ENCODE data around the gene NAA15. TPM values are rescaled to one million over a fixed set of nuclear protein-coding genes. Genes with fewer than 3 reads are reported as not detected.
"Not testable (repeated sequence)": the region's sequence is repeated elsewhere in the genome, so short reads cannot be mapped to it uniquely, and the experiment has no call there.

NAA15 gene
- total RNA-seq, 2 donors from 2014 or later = 56.0 to 71.9 TPM

- peaks cover 10 to 26% of the 10 kb centered on the region in 2 donors for H3K36me3 Mint-ChIP-seq (ENCODE audit: insufficient read depth in 2 of 2)
- H3K9me3 Mint-ChIP-seq = no peaks in the 10 kb centered on the region
- peak overlapping the region in 1 of 2 donors; percentile 57 for H3K4me3 Mint-ChIP-seq
- peaks cover 65% of the 10 kb centered on the region for H3K4me1 Mint-ChIP-seq (ENCODE audit: low read depth)
- no peaks in the 10 kb centered on the region for H3K27me3 Mint-ChIP-seq (ENCODE audit: low read depth)
- H3K27ac Mint-ChIP-seq = peak overlapping the region; percentile 70
- no peak for DNase-seq
- ATAC-seq (replicated peaks in 1 of 2) = no peak
These were observed 3.6 kb downstream of the NAA15 start for GRCh38 chr4:139304920-139305319.

- no peak for ATAC-seq (replicated peaks in 1 of 2)
- peak overlapping the region; percentile 84 for H3K27ac Mint-ChIP-seq
These were observed 10.6 kb downstream of the NAA15 start for GRCh38 chr4:139311909-139312308.

GRCh38 chr4:139312552-139313332 is 11.4 kb downstream of the NAA15 start:
- Mint-ChIP-seq H3K4me3 (peak overlapping the region in 1 of 2 donors; percentile 54), H3K4me1 (ENCODE audit: low read depth) (peaks cover 62% of the 10 kb centered on the region), H3K27ac (peak overlapping the region; percentile 89), H3K36me3 (ENCODE audit: insufficient read depth in 2 of 2) (peaks cover 6 to 10% of the 10 kb centered on the region in 2 donors), H3K9me3 (peaks cover 0 to 3% of the 10 kb centered on the region in 2 donors), H3K27me3 (ENCODE audit: low read depth) (no peaks in the 10 kb centered on the region)
- ATAC-seq (replicated peaks in 1 of 2) = no peak
- no peak for DNase-seq

More at GRCh38 chr4:139311909-139312308, 10.6 kb downstream of the NAA15 start:
- DNase-seq = no peak
- H3K4me3 Mint-ChIP-seq = peak overlapping the region in 1 of 2 donors; percentile 38
- H3K36me3 Mint-ChIP-seq (ENCODE audit: insufficient read depth in 2 of 2) = peaks cover 5 to 10% of the 10 kb centered on the region in 2 donors
- H3K9me3 Mint-ChIP-seq = peaks cover 0 to 2% of the 10 kb centered on the region in 2 donors
- H3K4me1 Mint-ChIP-seq (ENCODE audit: low read depth) = peaks cover 60% of the 10 kb centered on the region
- H3K27me3 Mint-ChIP-seq (ENCODE audit: low read depth) = no peaks in the 10 kb centered on the region

- ATAC-seq (replicated peaks in 1 of 2); H3K9me3 Mint-ChIP-seq; DNase-seq; H3K36me3 Mint-ChIP-seq (ENCODE audit: insufficient read depth in 2 of 2); H3K27me3 Mint-ChIP-seq (ENCODE audit: low read depth): not testable (repeated sequence)
- Mint-ChIP-seq H3K4me3 (peak overlapping the region; percentile 10 to 90), H3K4me1 (ENCODE audit: low read depth) (peaks cover 62% of the 10 kb centered on the region), H3K27ac (peak overlapping the region; percentile 89)
These were observed 12.1 kb downstream of the NAA15 start for GRCh38 chr4:139313414-139313813.

GRCh38 chr4:139314047-139314800 is 12.9 kb downstream of the NAA15 start:
- H3K4me1 Mint-ChIP-seq (ENCODE audit: low read depth) = peaks cover 62% of the 10 kb centered on the region
- ATAC-seq (replicated peaks in 1 of 2) (peak in 1 of 2 donors; percentile 62), DNase-seq (no peak)
- peak overlapping the region in 1 of 2 donors; percentile 90 for H3K4me3 Mint-ChIP-seq
- peaks cover 6 to 8% of the 10 kb centered on the region in 2 donors for H3K36me3 Mint-ChIP-seq (ENCODE audit: insufficient read depth in 2 of 2)
- no peaks in the 10 kb centered on the region for H3K27me3 Mint-ChIP-seq (ENCODE audit: low read depth)
- peak overlapping the region; percentile 89 for H3K27ac Mint-ChIP-seq
- peaks cover 0 to 3% of the 10 kb centered on the region in 2 donors for H3K9me3 Mint-ChIP-seq

- Mint-ChIP-seq H3K9me3 (peaks cover 0 to 3% of the 10 kb centered on the region in 2 donors), H3K4me1 (ENCODE audit: low read depth) (peaks cover 72% of the 10 kb centered on the region), H3K27ac (peak overlapping the region; percentile 89), H3K36me3 (ENCODE audit: insufficient read depth in 2 of 2) (peaks cover 4 to 15% of the 10 kb centered on the region in 2 donors), H3K4me3 (peak overlapping the region in 1 of 2 donors; percentile 90), H3K27me3 (ENCODE audit: low read depth) (no peaks in the 10 kb centered on the region)
- ATAC-seq (replicated peaks in 1 of 2) (no peak), DNase-seq (no peak)
These were observed 13.9 kb downstream of the NAA15 start for GRCh38 chr4:139315221-139315675.

- H3K9me3 Mint-ChIP-seq = peaks cover 2 to 3% of the 10 kb centered on the region in 2 donors
- DNase-seq (no peak), ATAC-seq (replicated peaks in 1 of 2) (no peak)
- no peaks in the 10 kb centered on the region for H3K27me3 Mint-ChIP-seq (ENCODE audit: low read depth)
- peak overlapping the region; percentile 95 for H3K27ac Mint-ChIP-seq
- H3K4me3 Mint-ChIP-seq = peak overlapping the region in 1 of 2 donors; percentile 90
- H3K4me1 Mint-ChIP-seq (ENCODE audit: low read depth) = peaks cover 65% of the 10 kb centered on the region
- peaks cover 4 to 26% of the 10 kb centered on the region in 2 donors for H3K36me3 Mint-ChIP-seq (ENCODE audit: insufficient read depth in 2 of 2)
These were observed 15.4 kb downstream of the NAA15 start for GRCh38 chr4:139316733-139317132.

GRCh38 chr4:139317635-139318034 is 16.3 kb downstream of the NAA15 start:
- Mint-ChIP-seq H3K9me3 (peaks cover 4 to 5% of the 10 kb centered on the region in 2 donors), H3K27ac (no peak overlapping the region), H3K4me3 (no peak overlapping the region), H3K4me1 (ENCODE audit: low read depth) (peaks cover 65% of the 10 kb centered on the region), H3K36me3 (ENCODE audit: insufficient read depth in 2 of 2) (peaks cover 7 to 32% of the 10 kb centered on the region in 2 donors), H3K27me3 (ENCODE audit: low read depth) (no peaks in the 10 kb centered on the region)
- DNase-seq (no peak), ATAC-seq (replicated peaks in 1 of 2) (no peak)

GRCh38 chr4:139319571-139319970 is 18.3 kb downstream of the NAA15 start:
- Mint-ChIP-seq H3K9me3 (peaks cover 4 to 5% of the 10 kb centered on the region in 2 donors), H3K4me1 (ENCODE audit: low read depth) (peaks cover 64% of the 10 kb centered on the region), H3K27ac (peak overlapping the region; percentile 38), H3K27me3 (ENCODE audit: low read depth) (no peaks in the 10 kb centered on the region), H3K36me3 (ENCODE audit: insufficient read depth in 2 of 2) (peaks cover 7 to 32% of the 10 kb centered on the region in 2 donors), H3K4me3 (no peak overlapping the region)
- no peak for DNase-seq
- ATAC-seq (replicated peaks in 1 of 2) = no peak

GRCh38 chr4:139322070-139322469 is 20.8 kb downstream of the NAA15 start:
- not testable (repeated sequence) for DNase-seq; ATAC-seq (replicated peaks in 1 of 2); H3K27me3 Mint-ChIP-seq (ENCODE audit: low read depth); H3K4me3 Mint-ChIP-seq; H3K9me3 Mint-ChIP-seq; H3K27ac Mint-ChIP-seq
- Mint-ChIP-seq H3K36me3 (ENCODE audit: insufficient read depth in 2 of 2) (peaks cover 4 to 26% of the 10 kb centered on the region in 2 donors), H3K4me1 (ENCODE audit: low read depth) (peaks cover 53% of the 10 kb centered on the region)

- DNase-seq; H3K27ac Mint-ChIP-seq; H3K27me3 Mint-ChIP-seq (ENCODE audit: low read depth); ATAC-seq (replicated peaks in 1 of 2); H3K9me3 Mint-ChIP-seq; H3K4me3 Mint-ChIP-seq: not testable (repeated sequence)
- peaks cover 53% of the 10 kb centered on the region for H3K4me1 Mint-ChIP-seq (ENCODE audit: low read depth)
- H3K36me3 Mint-ChIP-seq (ENCODE audit: insufficient read depth in 2 of 2) = peaks cover 4 to 24% of the 10 kb centered on the region in 2 donors
These were observed 21.2 kb downstream of the NAA15 start for GRCh38 chr4:139322541-139322940.

- peaks cover 51% of the 10 kb centered on the region for H3K4me1 Mint-ChIP-seq (ENCODE audit: low read depth)
- ATAC-seq (replicated peaks in 1 of 2) = no peak
- H3K27ac Mint-ChIP-seq = peak overlapping the region; percentile 42
- H3K36me3 Mint-ChIP-seq (ENCODE audit: insufficient read depth in 2 of 2) = peaks cover 12 to 38% of the 10 kb centered on the region in 2 donors
- H3K9me3 Mint-ChIP-seq = peaks cover 1 to 5% of the 10 kb centered on the region in 2 donors
- no peak for DNase-seq
- no peaks in the 10 kb centered on the region for H3K27me3 Mint-ChIP-seq (ENCODE audit: low read depth)
- H3K4me3 Mint-ChIP-seq = no peak overlapping the region
These were observed 23.3 kb downstream of the NAA15 start for GRCh38 chr4:139324620-139325019.
